Breast epithelium (tissue), 4 donors: Measurements from ENCODE around the gene PRAMEF17. TPM values are rescaled to one million over a fixed set of nuclear protein-coding genes. Genes with fewer than 3 reads are reported as not detected.
"Not testable (repeated sequence)": the region's sequence is repeated elsewhere in the genome, so short reads cannot be mapped to it uniquely, and the experiment has no call there.

ENCODE experiments used
- DNase-seq, 2 donors: peaks; one replicate each; pipeline ENCODE4 v3.0.0-alpha.2; 2019; ENCODE audit warnings: low spot score in 2 of 2
- H3K27ac ChIP-seq, 2 donors: fragments of 200-600 bp; sonication (generic) in 1 of 2; one replicate each; pipeline ENCODE4 v1.5.1; 2016 to 2019; ENCODE audit warnings: mild to moderate bottlenecking in 1 of 2
- H3K27me3 ChIP-seq, 2 donors: fragments of 200-600 bp; sonication (generic) in 1 of 2; one replicate each; pipeline versions ENCODE4 v1.5.1 to v1.6.0; 2017 to 2019; ENCODE audit warnings: control low read depth in 1 of 2, mild to moderate bottlenecking in 1 of 2
- H3K36me3 ChIP-seq: fragments of 200-600 bp; one replicate; pipeline ENCODE4 v1.5.1; 2019
- H3K4me1 ChIP-seq, 2 donors: fragments of 200-600 bp; sonication (generic); one replicate each; pipeline ENCODE4 v1.5.1; 2016 to 2019; ENCODE audit warnings: control low read depth in 1 of 2
- H3K4me3 ChIP-seq, 3 donors: fragments of 200-600 bp; sonication (generic); 1 replicate in 2 of 3; 2 replicates in 1 of 3; pipeline ENCODE4 v1.5.1; 2016 to 2019; ENCODE audit warnings: mild to moderate bottlenecking in 3 of 3, moderate library complexity in 2 of 3
- H3K9me3 ChIP-seq, 2 donors: fragments of 200-600 bp; sonication (generic) in 1 of 2; one replicate each; pipeline ENCODE4 v1.5.1; 2016 to 2019; ENCODE audit warnings: control low read depth in 1 of 2
- CTCF ChIP-seq, 3 donors: fragments of 450-650 bp; IDR thresholded peaks; one replicate each; pipeline ENCODE4 v1.5.1; 2016 to 2017; ENCODE audit warnings: antibody characterized with exemption in 3 of 3, mild to moderate bottlenecking in 3 of 3, moderate library complexity in 3 of 3
- POLR2A ChIP-seq: fragments of 450-650 bp; IDR thresholded peaks from one replicate; pipeline ENCODE4 v1.6.1; 2016; ENCODE audit warnings: antibody characterized with exemption, mild to moderate bottlenecking, moderate library complexity
- POLR2AphosphoS5 ChIP-seq, 3 donors: sonication (generic); formaldehyde crosslinking; IDR thresholded peaks; one replicate each; pipeline ENCODE4 v1.6.1; 2017; ENCODE audit warnings: antibody characterized with exemption in 3 of 3
- intact Hi-C: fragments of 100-400 bp; cut with DNase I; formaldehyde crosslinking; loops from one replicate; pipeline ENCODE4 v1.15.1; 2023; ENCODE audit warnings: low total_unique reads
- total RNA-seq, 3 donors: library from RNA; depleted of rRNA; stranded (reverse); fragments of >200 nt; gene quantifications; one replicate each; pipeline ENCODE4 v1.1.0, GENCODE V29; 2016

PRAMEF17 gene
- total RNA-seq, 3 donors from 2014 or later: not detected

GRCh38 chr1:13394761-13395160, 5.3 kb downstream of the PRAMEF17 start:
- H3K4me1 ChIP-seq, H3K27ac ChIP-seq, H3K4me3 ChIP-seq, DNase-seq, H3K27me3 ChIP-seq, H3K36me3 ChIP-seq, H3K9me3 ChIP-seq, intact Hi-C loops: not testable (repeated sequence)

GRCh38 chr1:13395311-13395710, 5.9 kb downstream of the PRAMEF17 start:
- H3K27ac ChIP-seq, intact Hi-C loops, DNase-seq: not testable (repeated sequence)

GRCh38 chr1:13407811-13408210, 18.4 kb downstream of the PRAMEF17 start:
- Histone ChIP-seq H3K4me1 (no peaks in the 10 kb centered on the region), H3K27ac (no peak overlapping the region), H3K36me3 (no peaks in the 10 kb centered on the region), H3K4me3 (no peak overlapping the region), H3K27me3 (no peaks in the 10 kb centered on the region), H3K9me3 (no peaks in the 10 kb centered on the region)
- intact Hi-C loops: no loop called here
- TF ChIP-seq POLR2A (no peak), POLR2AphosphoS5 (IDR thresholded peaks at IDR 0.05) (no peak), CTCF (IDR thresholded peaks at IDR 0.05) (no peak)
- DNase-seq: no peak

More at GRCh38 chr1:13395311-13395710, 5.9 kb downstream of the PRAMEF17 start:
- H3K27me3 ChIP-seq, H3K36me3 ChIP-seq, H3K4me1 ChIP-seq, H3K9me3 ChIP-seq, H3K4me3 ChIP-seq: not testable (repeated sequence)

GRCh38 chr1:13410150-13410549, 20.7 kb downstream of the PRAMEF17 start, which contains the start of gene PRAMEF20:
Gene PRAMEF20 (plus strand): TSS chr1:13410450. CDS start chr1:13416355, 5,905 bp downstream.
- intact Hi-C loops, DNase-seq, H3K27me3 ChIP-seq: not testable (repeated sequence)

GRCh38 chr1:13430495-13430894, 41.1 kb downstream of the PRAMEF17 start:
- H3K27ac ChIP-seq: no peak overlapping the region
- peaks cover 0 to 4% of the 10 kb centered on the region in 2 donors for H3K27me3 ChIP-seq
- no peaks in the 10 kb centered on the region for H3K4me1 ChIP-seq
- H3K4me3 ChIP-seq: no peak overlapping the region
- peaks cover 0 to 14% of the 10 kb centered on the region in 2 donors for H3K9me3 ChIP-seq
- DNase-seq: no peak
- intact Hi-C loops: no loop called here
- H3K36me3 ChIP-seq: no peaks in the 10 kb centered on the region
- TF ChIP-seq POLR2AphosphoS5 (IDR thresholded peaks at IDR 0.05) (no peak), CTCF (IDR thresholded peaks at IDR 0.05) (no peak)

More at GRCh38 chr1:13410150-13410549, 20.7 kb downstream of the PRAMEF17 start, which contains the start of gene PRAMEF20:
- H3K4me3 ChIP-seq, H3K4me1 ChIP-seq, H3K27ac ChIP-seq, H3K36me3 ChIP-seq, H3K9me3 ChIP-seq: not testable (repeated sequence)

GRCh38 chr1:13432251-13432650, 42.8 kb downstream of the PRAMEF17 start:
- Histone ChIP-seq H3K36me3 (no peaks in the 10 kb centered on the region), H3K27ac (no peak overlapping the region), H3K4me3 (no peak overlapping the region), H3K27me3 (peaks cover 0 to 12% of the 10 kb centered on the region in 2 donors), H3K9me3 (peaks cover 0 to 14% of the 10 kb centered on the region in 2 donors), H3K4me1 (no peaks in the 10 kb centered on the region)
- TF ChIP-seq CTCF (IDR thresholded peaks at IDR 0.05) (no peak), POLR2A (no peak), POLR2AphosphoS5 (IDR thresholded peaks at IDR 0.05) (no peak)
- no peak for DNase-seq
- intact Hi-C loops: no loop called here

GRCh38 chr1:13433694-13434358, 44.4 kb downstream of the PRAMEF17 start:
- Histone ChIP-seq H3K27me3 (peaks cover 0 to 12% of the 10 kb centered on the region in 2 donors), H3K9me3 (peaks cover 0 to 14% of the 10 kb centered on the region in 2 donors)
- DNase-seq, intact Hi-C loops, H3K4me3 ChIP-seq, H3K27ac ChIP-seq, H3K36me3 ChIP-seq, H3K4me1 ChIP-seq: not testable (repeated sequence)
